B cell (primary cell): ENCODE results near the gene PSMA6.

Experiments
- CTCF ChIP-seq: fragments of 200-600 bp; IDR thresholded peaks from one replicate; pipeline ENCODE4 v1.8.0; 2022; ENCODE audit warnings: antibody characterized with exemption, mild to moderate bottlenecking
- EZH2 ChIP-seq: IDR thresholded peaks from 2 replicates; pipeline ENCODE4 v1.6.1; 2012; ENCODE audit warnings: borderline replicate concordance, low read depth, mild to moderate bottlenecking, moderate library complexity, low read length; ENCODE audit not compliant: insufficient read depth, poor library complexity, severe bottlenecking

- TF ChIP-seq CTCF (no peak), EZH2 (no peak)
Observed at GRCh38 chr14:35365130-35366055, 73.2 kb downstream of the PSMA6 start.
